Measurements from ENCODE around the gene FN3KRP. TPM values are rescaled to one million over a fixed set of nuclear protein-coding genes. Genes with fewer than 3 reads are reported as not detected.

The FN3KRP gene
- total RNA-seq, 6 experiments from 2014 or later, result 7.6 to 24.8 (median 14.3) TPM

- Histone ChIP-seq H3K4me3 (peak overlapping the region in 2 of 3 donors; percentile 69 to 80), H3K36me3 (no peaks in the 10 kb centered on the region), H3K27ac (no peak overlapping the region), H3K9me3 (no peaks in the 10 kb centered on the region), H3K4me1 (peaks cover 0 to 12% (median under 1%) of the 10 kb centered on the region in 4 donors), H3K27me3 (no peaks in the 10 kb centered on the region)
- intact Hi-C loops (cut with DNase I), result no loop called here
- TF ChIP-seq CTCF (IDR thresholded peaks at IDR 0.05), result no peak
- no peak for TF ChIP-seq POLR2A (IDR thresholded peaks at IDR 0.05)
- no peak for ATAC-seq
- no peak for DNase-seq
- 76% methylated on average over 5 of the region's 13 CpGs for WGBS (ENCODE audit: insufficient coverage, low coverage, low lambda C conversion rate, missing lambda C conversion rate)
Observed at GRCh38 chr17:82699551-82699950, 17.0 kb upstream of the FN3KRP start.

- no peak for TF ChIP-seq POLR2A (IDR thresholded peaks at IDR 0.05)
- no peak for TF ChIP-seq CTCF (IDR thresholded peaks at IDR 0.05)
- peaks cover 0 to 12% (median 3%) of the 10 kb centered on the region in 4 donors for H3K4me1 ChIP-seq
- ATAC-seq, result no peak
- H3K4me3 ChIP-seq, result no peak overlapping the region
- DNase-seq, result no peak
- no peaks in the 10 kb centered on the region for H3K27me3 ChIP-seq
- H3K36me3 ChIP-seq, result no peaks in the 10 kb centered on the region
- no peaks in the 10 kb centered on the region for H3K9me3 ChIP-seq
- 71% methylated on average over 11 of the region's 20 CpGs for WGBS (ENCODE audit: insufficient coverage, low coverage, low lambda C conversion rate, missing lambda C conversion rate)
- H3K27ac ChIP-seq, result no peak overlapping the region
- intact Hi-C loops (cut with DNase I), result no loop called here
Observed at GRCh38 chr17:82702231-82702927, 14.1 kb upstream of the FN3KRP start.

- intact Hi-C loops (cut with DNase I), result no loop called here
Observed at GRCh38 chr17:82703036-82703745, 13.3 kb upstream of the FN3KRP start.

More at GRCh38 chr17:82703036-82703745, 13.3 kb upstream of the FN3KRP start:
- DNase-seq, result no peak
- peaks cover 0 to 10% (median 3%) of the 10 kb centered on the region in 4 donors for H3K4me1 ChIP-seq
- H3K27me3 ChIP-seq, result no peaks in the 10 kb centered on the region
- TF ChIP-seq CTCF (IDR thresholded peaks at IDR 0.05) (no peak), POLR2A (IDR thresholded peaks at IDR 0.05) (no peak)
- 92% methylated on average over 5 of the region's 26 CpGs for WGBS (ENCODE audit: insufficient coverage, low coverage, low lambda C conversion rate, missing lambda C conversion rate)
- no peak for ATAC-seq
- H3K27ac ChIP-seq, result no peak overlapping the region
- no peaks in the 10 kb centered on the region for H3K9me3 ChIP-seq
- no peak overlapping the region for H3K4me3 ChIP-seq
- H3K36me3 ChIP-seq, result no peaks in the 10 kb centered on the region
